ENCODE measurements around the gene GJA1.

DNA sequence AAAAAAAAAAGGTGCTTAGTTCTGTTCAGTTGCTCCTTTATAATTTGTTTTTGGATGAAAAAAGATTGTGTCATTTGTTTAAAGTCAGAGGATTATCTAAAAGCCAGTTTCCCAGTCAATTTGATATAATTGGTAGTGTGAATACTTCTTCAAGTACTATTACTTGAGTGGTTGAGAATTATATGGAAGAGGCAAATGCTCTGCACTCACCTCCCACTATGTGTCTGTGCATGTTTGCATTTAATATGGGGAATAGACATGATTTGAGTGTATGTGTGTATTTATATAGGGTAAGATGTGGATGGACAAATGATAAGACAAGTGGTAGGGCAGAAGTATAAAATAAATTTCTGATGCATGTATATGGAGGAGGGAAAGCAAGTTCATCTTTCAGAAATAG is 15.8 kb downstream of the GJA1 start:
- TF ChIP-seq, protein P1, sequence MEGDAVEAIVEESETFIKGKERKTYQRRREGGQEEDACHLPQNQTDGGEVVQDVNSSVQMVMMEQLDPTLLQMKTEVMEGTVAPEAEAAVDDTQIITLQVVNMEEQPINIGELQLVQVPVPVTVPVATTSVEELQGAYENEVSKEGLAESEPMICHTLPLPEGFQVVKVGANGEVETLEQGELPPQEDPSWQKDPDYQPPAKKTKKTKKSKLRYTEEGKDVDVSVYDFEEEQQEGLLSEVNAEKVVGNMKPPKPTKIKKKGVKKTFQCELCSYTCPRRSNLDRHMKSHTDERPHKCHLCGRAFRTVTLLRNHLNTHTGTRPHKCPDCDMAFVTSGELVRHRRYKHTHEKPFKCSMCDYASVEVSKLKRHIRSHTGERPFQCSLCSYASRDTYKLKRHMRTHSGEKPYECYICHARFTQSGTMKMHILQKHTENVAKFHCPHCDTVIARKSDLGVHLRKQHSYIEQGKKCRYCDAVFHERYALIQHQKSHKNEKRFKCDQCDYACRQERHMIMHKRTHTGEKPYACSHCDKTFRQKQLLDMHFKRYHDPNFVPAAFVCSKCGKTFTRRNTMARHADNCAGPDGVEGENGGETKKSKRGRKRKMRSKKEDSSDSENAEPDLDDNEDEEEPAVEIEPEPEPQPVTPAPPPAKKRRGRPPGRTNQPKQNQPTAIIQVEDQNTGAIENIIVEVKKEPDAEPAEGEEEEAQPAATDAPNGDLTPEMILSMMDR (IDR thresholded peaks at IDR 0.05) = no peak
- no peak for TF ChIP-seq POLR2A (IDR thresholded peaks at IDR 0.05)
